Measurements from ENCODE around the gene ABI3BP.

- no peak for TF ChIP-seq POLR2A (IDR thresholded peaks at IDR 0.05)
- no peak for TF ChIP-seq CTCF (IDR thresholded peaks at IDR 0.05)
These were observed 100.1 kb downstream of the ABI3BP start for GRCh38 chr3:100893108-100893507.

All from Peyer's patch (tissue), 4 donors.